Endothelial cell of umbilical vein (primary cell): ENCODE data around the gene MED17. TPM values are rescaled to one million over a fixed set of nuclear protein-coding genes. Genes with fewer than 3 reads are reported as not detected.

Experiments used
- BruUV-seq: library from RNA; stranded (reverse); fragments of 400-500 nt; replicated peaks from 2 replicates; lab custom pipeline; 2021; lab: Mats Ljungman, UMichigan
- CTCF ChIA-PET: fragments of 300-600, 350-600 bp; sonication (Branson Sonifier 250); formaldehyde crosslinking; loops from one replicate; lab custom pipeline; 2021; ENCODE audit warnings: antibody characterized with exemption, inconsistent platforms; lab: Charles Lee
- POLR2A ChIA-PET: fragments of 300-600, 350-600 bp; sonication (Branson Sonifier 250); formaldehyde crosslinking; loops from one replicate; lab custom pipeline; 2021; ENCODE audit warnings: antibody characterized with exemption, inconsistent platforms; lab: Charles Lee
- DNase-seq: peaks from one replicate; pipeline ENCODE4 v3.0.0-alpha.2; 2011; ENCODE audit warnings: low read depth, low spot score
- FAIRE-seq: peaks from 2 replicates; lab custom pipeline; 2011; peaks lifted over from hg19 to GRCh38; lab: Jason Lieb, UNC
- H2AFZ ChIP-seq: 2 replicates; pipeline ENCODE4 v1.6.0; 2012; ENCODE audit warnings: low read depth, low read length, control low read depth, inconsistent platforms
- H3K27ac ChIP-seq: 2 replicates; pipeline ENCODE4 v1.5.1; 2011; ENCODE audit warnings: low read depth, mild to moderate bottlenecking, control low read depth, low read length, moderate library complexity; ENCODE audit not compliant: insufficient read depth
- H3K27me3 ChIP-seq, 2 experiments: 2 replicates each; pipeline versions ENCODE4 v1.6.0 to v1.6.1; 2011; ENCODE audit warnings: low read length in 2 of 2, mixed read lengths in 1 of 2; ENCODE audit not compliant: control insufficient read depth in 2 of 2, insufficient read depth in 2 of 2
- H3K36me3 ChIP-seq, 2 experiments: 2 replicates in 1 of 2; 3 replicates in 1 of 2; pipeline ENCODE4 v1.5.1; 2011; ENCODE audit warnings: low read length in 2 of 2, mild to moderate bottlenecking in 1 of 2, moderate library complexity in 1 of 2; ENCODE audit not compliant: control insufficient read depth in 2 of 2, insufficient read depth in 2 of 2; ENCODE audit errors: extremely low read depth in 1 of 2
- H3K4me1 ChIP-seq: 3 replicates; pipeline ENCODE4 v1.5.1; 2011; ENCODE audit warnings: mild to moderate bottlenecking, low read length; ENCODE audit not compliant: control insufficient read depth, insufficient read depth; ENCODE audit errors: extremely low read depth
- H3K4me2 ChIP-seq: 2 replicates; pipeline ENCODE4 v1.6.1; 2011; ENCODE audit warnings: low read length, control low read depth, mixed read lengths; ENCODE audit not compliant: insufficient read depth
- H3K4me3 ChIP-seq, 3 experiments: fragments of 200-600 bp in 1 of 3; sonication (generic), shearing (Covaris generic) in 1 of 3; replicated peaks in 1 of 3; 2 replicates each; pipeline ENCODE4 v1.5.1; 2011 to 2016; ENCODE audit warnings: control low read depth in 3 of 3, low read length in 3 of 3, mild to moderate bottlenecking in 2 of 3, inconsistent platforms in 1 of 3, low read depth in 1 of 3, moderate library complexity in 1 of 3; ENCODE audit not compliant: insufficient read depth in 1 of 3
- H3K79me2 ChIP-seq: 2 replicates; pipeline ENCODE4 v1.6.0; 2012; ENCODE audit warnings: low read length, inconsistent platforms; ENCODE audit not compliant: control insufficient read depth, insufficient read depth
- H3K9ac ChIP-seq: replicated peaks from 2 replicates; pipeline ENCODE3; 2011; ENCODE audit warnings: low read length, control low read depth; ENCODE audit not compliant: insufficient read depth; ENCODE audit errors: extremely low read depth
- H3K9me1 ChIP-seq: replicated peaks from 3 replicates; pipeline ENCODE4 v1.6.0; 2011; ENCODE audit warnings: mild to moderate bottlenecking, low read length; ENCODE audit not compliant: control insufficient read depth, insufficient read depth; ENCODE audit errors: extremely low read depth
- H3K9me3 ChIP-seq: replicated peaks from 2 replicates; pipeline ENCODE4 v1.5.1; 2012; ENCODE audit warnings: low read length, inconsistent platforms; ENCODE audit not compliant: control insufficient read depth, insufficient read depth
- H4K20me1 ChIP-seq: replicated peaks from 2 replicates; pipeline ENCODE3; 2011; ENCODE audit warnings: mild to moderate bottlenecking, low read length; ENCODE audit not compliant: control insufficient read depth, insufficient read depth; ENCODE audit errors: extremely low read depth
- CTCF ChIP-seq, 2 donors: IDR thresholded peaks; 1 replicate in 1 of 2; 2 replicates in 1 of 2; pipeline ENCODE4 v1.5.1; 2011; ENCODE audit warnings: low read length in 2 of 2, mild to moderate bottlenecking in 2 of 2, moderate library complexity in 2 of 2, control low read depth in 1 of 2, inconsistent platforms in 1 of 2, low read depth in 1 of 2; ENCODE audit not compliant: insufficient read depth in 1 of 2; ENCODE audit errors: extremely low read depth in 1 of 2
- EZH2 ChIP-seq: IDR thresholded peaks from 2 replicates; pipeline ENCODE4 v1.6.1; 2012; ENCODE audit warnings: borderline replicate concordance, low read depth, mild to moderate bottlenecking, moderate library complexity, low read length, inconsistent platforms; ENCODE audit not compliant: severe bottlenecking
- FOS ChIP-seq: IDR thresholded peaks from 2 replicates; pipeline ENCODE4 v1.6.1; 2011; ENCODE audit warnings: mild to moderate bottlenecking, low read length, moderate library complexity, borderline replicate concordance; ENCODE audit not compliant: insufficient read depth
- GATA2 ChIP-seq: IDR thresholded peaks from 2 replicates; pipeline ENCODE4 v1.7.0; 2011; ENCODE audit warnings: low read depth, mild to moderate bottlenecking, moderate library complexity, mixed read lengths, low read length; ENCODE audit not compliant: insufficient read length, insufficient read depth
- MAX ChIP-seq: IDR thresholded peaks from 2 replicates; pipeline ENCODE4 v1.6.1; 2011; ENCODE audit not compliant: insufficient read depth, insufficient read length
- MYC ChIP-seq: IDR thresholded peaks from one replicate; pipeline ENCODE4 v1.6.1; 2011; ENCODE audit warnings: mild to moderate bottlenecking, low read depth, low read length
- POLR2A ChIP-seq: IDR thresholded peaks from 2 replicates; pipeline ENCODE4 v1.6.1; 2012; ENCODE audit warnings: low read depth, mild to moderate bottlenecking, control low read depth, low read length
- POLR2AphosphoS5 ChIP-seq: IDR thresholded peaks from 2 replicates; pipeline ENCODE4 v1.6.1; 2012; ENCODE audit warnings: low read depth, mild to moderate bottlenecking, control low read depth, low read length, moderate library complexity; ENCODE audit not compliant: insufficient read depth
- dilution Hi-C: fragments of 300-500 bp; cut with MboI; formaldehyde crosslinking; loops from one replicate; pipeline ENCODE4 v1.15.0; 2019; ENCODE audit warnings: low sequenced_read_pairs; ENCODE audit not compliant: extremely low pct_ligation_motif_present
- intact Hi-C: fragments of 100-400 bp; cut with micrococcal nuclease; formaldehyde crosslinking; loops from one replicate; pipeline ENCODE4 v1.10.0; 2022
- polyA plus RNA-seq, 4 experiments: library from polyadenylated mRNA; depleted of rRNA in 3 of 4; stranded (reverse) in 3 of 4; unstranded in 1 of 4; fragments of >200 nt; gene quantifications; 2 replicates each; pipeline versions ENCODE4 v1.2.1 to v1.2.3, GENCODE V29; 2011 to 2012; ENCODE audit warnings: missing spikeins in 1 of 4
- total RNA-seq: library from RNA; stranded (reverse); gene quantifications from 2 replicates; pipeline ENCODE4 v1.2.3, GENCODE V29; 2021

MED17 gene
- total and polyA plus RNA-seq, 2 donors (not counting 3 experiments of a cell fraction or from before 2014, with no cell fraction given): 11.3 to 40.6 TPM

GRCh38 chr11:93791493-93791892 lies 7.4 kb downstream of the MED17 start:
- POLR2A ChIA-PET: no interaction called here

More at GRCh38 chr11:93791493-93791892, 7.4 kb downstream of the MED17 start:
- BruUV-seq: no TSS peak
- Histone ChIP-seq H3K79me2 (peaks cover 43% of the 10 kb centered on the region), H3K4me3 (no peak overlapping the region), H3K27me3 (no peaks in the 10 kb centered on the region), H3K4me2 (no peak overlapping the region), H3K9me3 (no peaks in the 10 kb centered on the region), H4K20me1 (peaks cover 4% of the 10 kb centered on the region), H3K27ac (no peak overlapping the region), H3K9me1 (no peaks in the 10 kb centered on the region), H2AFZ (no peak overlapping the region), H3K36me3 (peaks cover 12 to 24% of the 10 kb centered on the region in 2 experiments), H3K9ac (no peak overlapping the region), H3K4me1 (peaks cover 5% of the 10 kb centered on the region)
- no peak for DNase-seq
- CTCF ChIA-PET: interaction anchor here (1.8 kb wide), 1 partner anchor 7 kb away, joined by 5 read pairs; no protein-coding TSS in a partner anchor
- no peak for TF ChIP-seq FOS
- TF ChIP-seq POLR2A: no peak
- no peak for TF ChIP-seq MAX
- no peak for TF ChIP-seq CTCF (IDR thresholded peaks at IDR 0.05; ENCODE audit: extremely low read depth in 1 of 2, insufficient read depth in 1 of 2, low read depth in 1 of 2, low read length in 2 of 2)
- TF ChIP-seq MYC: no peak
- TF ChIP-seq GATA2: no peak
- no peak for TF ChIP-seq EZH2
- TF ChIP-seq POLR2AphosphoS5: no peak
- FAIRE-seq: no peak
- intact Hi-C loops: loop anchor here (10.0 kb wide), 1 partner anchor 703 kb away; the partner anchor contains the start of genes ANKRD49 and MRE11
- dilution Hi-C loops: no loop called here
